Erythroblast (primary cell): ENCODE measurements around the gene FNDC3B.

ENCODE experiments used
- GATA1 ChIP-seq: IDR thresholded peaks from 2 replicates; pipeline ENCODE4 v1.6.1; 2011; ENCODE audit warnings: low read depth, mild to moderate bottlenecking, control low read depth, low read length, moderate library complexity
- POLR2A ChIP-seq: IDR thresholded peaks from 2 replicates; pipeline ENCODE4 v1.6.1; 2011; ENCODE audit warnings: mild to moderate bottlenecking, low read length

DNA sequence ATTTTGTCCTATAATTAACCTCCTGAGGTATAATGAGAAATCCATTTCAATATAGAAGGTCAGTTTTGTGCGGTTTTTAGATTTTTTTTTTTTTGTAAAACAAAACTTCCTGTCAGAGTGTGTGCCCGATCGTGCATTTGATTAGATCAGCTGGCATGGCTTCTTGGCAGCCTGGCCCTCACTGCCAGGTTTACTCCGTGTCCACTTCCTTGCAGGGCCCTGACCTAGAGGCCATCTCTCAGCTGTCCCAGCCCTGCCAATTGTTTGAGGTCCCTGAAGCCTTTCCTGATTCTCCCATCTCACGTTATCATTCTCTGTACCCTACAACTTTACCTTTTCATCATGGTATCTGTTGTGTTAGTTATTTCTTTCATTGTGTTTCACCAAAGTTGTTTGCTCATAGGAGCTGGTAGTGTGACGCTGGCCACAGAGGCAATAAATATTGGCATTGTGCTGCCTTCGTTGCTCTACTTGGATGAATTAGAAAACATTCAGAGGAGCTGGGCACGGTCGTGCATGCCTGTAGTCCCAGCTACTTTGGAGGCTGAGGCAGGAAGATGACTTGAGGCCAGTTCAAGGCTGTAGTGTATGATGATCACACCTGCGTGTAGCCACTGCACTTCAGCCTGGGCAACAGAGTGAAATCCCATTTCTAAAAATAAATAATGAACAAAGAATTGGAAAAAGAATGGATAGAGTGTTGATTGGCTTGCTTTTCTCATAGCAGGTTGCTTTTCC lies 206.9 kb downstream of the FNDC3B start:
- TF ChIP-seq POLR2A (no peak), GATA1 (no peak)
